Lower leg skin (tissue), 4 donors: ENCODE results near the gene BCL2L13. TPM values are rescaled to one million over a fixed set of nuclear protein-coding genes. Genes with fewer than 3 reads are reported as not detected.
A peak's percentile ranks its signal among the peaks of the same experiment; 100 is the strongest.

Experiments used
- DNase-seq, 2 donors: peaks; one replicate each; pipeline ENCODE4 v3.0.0-alpha.2; 2019; ENCODE audit warnings: low spot score in 2 of 2
- H3K4me3 ChIP-seq: fragments of 200-600 bp; sonication (generic); 2 replicates; pipeline ENCODE4 v1.5.1; 2017; ENCODE audit warnings: mild to moderate bottlenecking, low read depth; ENCODE audit not compliant: poor library complexity, severe bottlenecking
- POLR2A ChIP-seq, 2 donors: fragments of 450-650 bp; IDR thresholded peaks; one replicate each; pipeline ENCODE4 v1.6.1; 2016 to 2017; ENCODE audit warnings: antibody characterized with exemption in 2 of 2, mild to moderate bottlenecking in 1 of 2, moderate library complexity in 1 of 2
- WGBS, 2 donors: methylation state at CpG; one replicate each; pipeline ENCODE4 v1.1.5; 2018; 5-methylcytosine and 5-hydroxymethylcytosine counted together
- intact Hi-C: fragments of 100-400 bp; cut with DNase I; formaldehyde crosslinking; loops from one replicate; pipeline ENCODE4 v1.15.0; 2023; ENCODE audit warnings: low total_unique reads
- total RNA-seq, 4 donors: library from RNA; depleted of rRNA; stranded (reverse); fragments of >200 nt; gene quantifications; one replicate each; pipeline ENCODE4 v1.1.0, GENCODE V29; 2016
- TF ChIP-seq, protein P1 (sequence below), 3 donors: fragments of 450-650 bp; IDR thresholded peaks; one replicate each; pipeline ENCODE4 v1.5.1; 2016; ENCODE audit warnings: antibody characterized with exemption in 3 of 3, mild to moderate bottlenecking in 3 of 3, moderate library complexity in 2 of 3

BCL2L13 gene
- total RNA-seq, 4 donors from 2014 or later: 63.0 to 71.2 (median 67.5) TPM

DNA sequence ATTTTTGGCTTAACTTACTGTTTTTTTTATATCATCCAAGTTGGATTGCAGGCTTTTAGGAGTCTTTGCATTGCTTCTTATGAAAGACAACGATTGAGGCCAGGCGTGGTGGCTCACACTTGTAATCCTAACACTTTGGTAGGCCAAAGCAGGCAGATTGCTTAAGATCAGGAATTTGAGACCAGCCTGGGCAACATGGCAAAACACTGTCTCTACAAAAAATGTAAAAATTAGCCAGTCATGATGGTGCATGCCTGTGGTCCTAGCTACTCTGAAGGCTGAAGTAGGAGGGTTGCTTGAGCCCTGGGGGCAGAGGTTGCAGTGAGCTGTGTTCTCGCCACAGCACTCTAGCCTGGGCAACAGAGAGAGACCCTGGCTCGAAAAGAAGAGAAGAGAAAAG lies 79.2 kb downstream of the BCL2L13 start:
- intact Hi-C loops: no loop called here
- WGBS, 2 donors: 81 to 85% methylated on average over 4 of the region's 4 CpGs
- peak in 1 of 2 donors; percentile 50 for DNase-seq
- no peak overlapping the region for H3K4me3 ChIP-seq
- no peak for TF ChIP-seq POLR2A (IDR thresholded peaks at IDR 0.05)
- TF ChIP-seq, protein P1, sequence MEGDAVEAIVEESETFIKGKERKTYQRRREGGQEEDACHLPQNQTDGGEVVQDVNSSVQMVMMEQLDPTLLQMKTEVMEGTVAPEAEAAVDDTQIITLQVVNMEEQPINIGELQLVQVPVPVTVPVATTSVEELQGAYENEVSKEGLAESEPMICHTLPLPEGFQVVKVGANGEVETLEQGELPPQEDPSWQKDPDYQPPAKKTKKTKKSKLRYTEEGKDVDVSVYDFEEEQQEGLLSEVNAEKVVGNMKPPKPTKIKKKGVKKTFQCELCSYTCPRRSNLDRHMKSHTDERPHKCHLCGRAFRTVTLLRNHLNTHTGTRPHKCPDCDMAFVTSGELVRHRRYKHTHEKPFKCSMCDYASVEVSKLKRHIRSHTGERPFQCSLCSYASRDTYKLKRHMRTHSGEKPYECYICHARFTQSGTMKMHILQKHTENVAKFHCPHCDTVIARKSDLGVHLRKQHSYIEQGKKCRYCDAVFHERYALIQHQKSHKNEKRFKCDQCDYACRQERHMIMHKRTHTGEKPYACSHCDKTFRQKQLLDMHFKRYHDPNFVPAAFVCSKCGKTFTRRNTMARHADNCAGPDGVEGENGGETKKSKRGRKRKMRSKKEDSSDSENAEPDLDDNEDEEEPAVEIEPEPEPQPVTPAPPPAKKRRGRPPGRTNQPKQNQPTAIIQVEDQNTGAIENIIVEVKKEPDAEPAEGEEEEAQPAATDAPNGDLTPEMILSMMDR (IDR thresholded peaks at IDR 0.05): no peak

- H3K4me3 ChIP-seq: no peak overlapping the region
- TF ChIP-seq, protein P1 (IDR thresholded peaks at IDR 0.05): no peak
- TF ChIP-seq POLR2A (IDR thresholded peaks at IDR 0.05): no peak
- DNase-seq: peak in 1 of 2 donors; percentile 32
- intact Hi-C loops: no loop called here
- WGBS, 2 donors: 93 to 99% methylated on average over 5 of the region's 5 CpGs
Observed at GRCh38 chr22:17719911-17720310, 81.4 kb downstream of the BCL2L13 start.

DNA sequence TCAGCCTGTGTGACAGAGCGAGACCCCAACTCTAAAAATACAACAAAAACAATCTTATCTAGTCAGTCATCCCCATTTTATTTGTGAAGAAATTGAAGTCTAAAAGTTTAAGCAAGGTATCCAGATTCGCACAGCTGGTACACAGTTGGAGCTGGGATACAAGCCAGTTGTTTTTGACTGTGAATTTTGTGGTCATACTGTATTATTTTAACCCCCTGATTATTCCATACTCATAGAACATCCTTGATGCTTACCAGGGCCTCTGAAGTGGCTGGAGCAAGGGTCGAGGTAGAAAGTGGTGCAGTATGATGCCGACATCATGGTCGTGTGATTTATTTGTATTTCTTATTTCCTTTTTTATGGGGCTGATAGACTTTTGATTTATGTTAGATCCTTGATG lies 85.7 kb downstream of the BCL2L13 start:
- TF ChIP-seq, protein P1 (IDR thresholded peaks at IDR 0.05): no peak
- no peak for TF ChIP-seq POLR2A (IDR thresholded peaks at IDR 0.05)
- intact Hi-C loops: no loop called here
- no peak overlapping the region for H3K4me3 ChIP-seq
- peak in 1 of 2 donors; percentile 23 for DNase-seq
- 78 to 85% methylated on average over 5 of the region's 5 CpGs for WGBS, 2 donors

DNA sequence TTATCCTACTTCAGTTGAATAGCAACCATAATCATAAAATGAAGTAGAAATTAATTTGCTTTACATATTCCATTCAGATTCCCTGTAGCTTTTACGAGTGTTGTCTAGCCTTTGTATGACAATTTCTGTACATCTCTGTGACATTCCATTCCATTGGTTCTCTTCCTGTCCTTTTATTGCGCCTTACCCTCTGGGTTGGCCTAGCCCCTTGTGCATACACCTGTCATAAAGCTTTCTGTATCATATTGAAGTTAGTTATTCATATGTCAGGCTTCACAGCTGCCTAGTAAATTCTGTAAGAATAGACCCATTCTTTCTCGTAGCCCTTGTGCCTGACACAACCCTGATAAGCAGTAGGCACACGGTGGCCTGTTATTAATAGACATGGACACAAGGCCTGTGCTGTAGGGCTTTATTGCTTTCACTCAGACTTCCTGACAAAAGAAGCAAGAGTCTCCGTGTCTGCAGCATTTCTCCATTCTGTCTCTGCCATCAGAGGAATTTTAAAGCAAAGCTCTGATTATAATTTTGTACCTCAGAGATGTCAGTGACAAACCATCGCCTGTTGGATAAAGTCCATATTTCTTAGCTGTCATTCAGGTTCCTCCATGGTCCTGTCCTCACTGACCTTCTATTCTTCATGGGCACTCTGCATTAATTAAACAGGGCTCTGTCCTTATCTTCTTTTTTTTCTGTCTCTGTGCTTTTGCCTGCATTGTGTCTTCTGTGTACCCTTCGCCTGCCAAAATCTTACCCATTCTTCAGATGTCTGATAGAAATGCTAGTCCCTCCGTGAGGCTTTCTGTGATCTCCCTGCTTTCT lies 86.3 kb downstream of the BCL2L13 start:
- 78 to 79% methylated on average over 8 of the region's 8 CpGs for WGBS, 2 donors
- no peak overlapping the region for H3K4me3 ChIP-seq
- TF ChIP-seq POLR2A (IDR thresholded peaks at IDR 0.05): no peak
- TF ChIP-seq, protein P1 (IDR thresholded peaks at IDR 0.05): no peak
- peak in 1 of 2 donors; percentile 21 for DNase-seq
- intact Hi-C loops: no loop called here

DNA sequence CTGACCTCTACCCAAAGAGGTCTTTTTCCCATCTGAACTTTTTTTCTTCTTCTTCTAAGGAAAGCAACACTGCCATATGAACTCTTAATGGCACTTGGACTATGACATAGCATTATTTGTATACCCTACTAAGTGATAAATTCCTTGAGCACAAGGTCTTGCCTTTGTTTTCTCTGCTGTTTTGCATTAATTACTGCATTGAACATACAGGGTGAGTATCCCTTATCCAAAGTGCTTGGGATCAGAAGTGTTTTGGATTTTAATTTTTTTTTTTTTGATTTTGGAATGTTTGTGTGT lies 86.9 kb downstream of the BCL2L13 start:
- no peak for DNase-seq
- no peak for TF ChIP-seq POLR2A (IDR thresholded peaks at IDR 0.05)
- TF ChIP-seq, protein P1 (IDR thresholded peaks at IDR 0.05): no peak
- H3K4me3 ChIP-seq: no peak overlapping the region
- intact Hi-C loops: no loop called here
